Measurements from ENCODE around the gene SNX10. TPM values are rescaled to one million over a fixed set of nuclear protein-coding genes. Genes with fewer than 3 reads are reported as not detected.
A peak's percentile ranks its signal among the peaks of the same experiment; 100 is the strongest.

The SNX10 gene
- total RNA-seq, 2 donors from 2014 or later = 37.4 to 41.8 TPM

GRCh38 chr7:26348234-26348851, 56.7 kb downstream of the SNX10 start:
- Mint-ChIP-seq H3K9me3 (no peaks in the 10 kb centered on the region), H3K27me3 (ENCODE audit: low read depth) (no peaks in the 10 kb centered on the region), H3K27ac (no peak overlapping the region), H3K4me3 (no peak overlapping the region), H3K36me3 (ENCODE audit: insufficient read depth in 2 of 2) (peaks cover 7 to 11% of the 10 kb centered on the region in 2 donors), H3K4me1 (ENCODE audit: low read depth) (peaks cover 10% of the 10 kb centered on the region)
- no peak for DNase-seq
- no peak for ATAC-seq (replicated peaks in 1 of 2)

- ATAC-seq (replicated peaks in 1 of 2) (no peak), DNase-seq (no peak)
- peaks cover 7 to 11% of the 10 kb centered on the region in 2 donors for H3K36me3 Mint-ChIP-seq (ENCODE audit: insufficient read depth in 2 of 2)
- no peaks in the 10 kb centered on the region for H3K27me3 Mint-ChIP-seq (ENCODE audit: low read depth)
- no peak overlapping the region for H3K4me3 Mint-ChIP-seq
- H3K4me1 Mint-ChIP-seq (ENCODE audit: low read depth) = peaks cover 10% of the 10 kb centered on the region
- H3K9me3 Mint-ChIP-seq = no peaks in the 10 kb centered on the region
- H3K27ac Mint-ChIP-seq = no peak overlapping the region
Observed at GRCh38 chr7:26349005-26349915, 57.6 kb downstream of the SNX10 start.

- H3K27ac Mint-ChIP-seq = no peak overlapping the region
- H3K27me3 Mint-ChIP-seq (ENCODE audit: low read depth) = no peaks in the 10 kb centered on the region
- no peak for ATAC-seq (replicated peaks in 1 of 2)
- peaks cover 7 to 11% of the 10 kb centered on the region in 2 donors for H3K36me3 Mint-ChIP-seq (ENCODE audit: insufficient read depth in 2 of 2)
- DNase-seq = no peak
- H3K4me3 Mint-ChIP-seq = no peak overlapping the region
- H3K9me3 Mint-ChIP-seq = no peaks in the 10 kb centered on the region
- H3K4me1 Mint-ChIP-seq (ENCODE audit: low read depth) = peaks cover 10% of the 10 kb centered on the region
Observed at GRCh38 chr7:26351171-26351570, 59.5 kb downstream of the SNX10 start.

- H3K27ac Mint-ChIP-seq = peak overlapping the region; percentile 19
- no peaks in the 10 kb centered on the region for H3K4me1 Mint-ChIP-seq (ENCODE audit: low read depth)
- no peaks in the 10 kb centered on the region for H3K9me3 Mint-ChIP-seq
- no peak overlapping the region for H3K4me3 Mint-ChIP-seq
- no peaks in the 10 kb centered on the region for H3K27me3 Mint-ChIP-seq (ENCODE audit: low read depth)
- H3K36me3 Mint-ChIP-seq (ENCODE audit: insufficient read depth in 2 of 2) = peaks cover 0 to under 1% of the 10 kb centered on the region in 2 donors
- DNase-seq (no peak), ATAC-seq (replicated peaks in 1 of 2) (no peak)
Observed at GRCh38 chr7:26356229-26356628, 64.6 kb downstream of the SNX10 start.

- H3K36me3 Mint-ChIP-seq (ENCODE audit: insufficient read depth in 2 of 2) = no peaks in the 10 kb centered on the region
- ATAC-seq (replicated peaks in 1 of 2) = no peak
- H3K4me3 Mint-ChIP-seq = no peak overlapping the region
- no peaks in the 10 kb centered on the region for H3K9me3 Mint-ChIP-seq
- no peaks in the 10 kb centered on the region for H3K4me1 Mint-ChIP-seq (ENCODE audit: low read depth)
- no peak for DNase-seq
- H3K27me3 Mint-ChIP-seq (ENCODE audit: low read depth) = no peaks in the 10 kb centered on the region
- H3K27ac Mint-ChIP-seq = no peak overlapping the region
Observed at GRCh38 chr7:26356929-26357798, 65.5 kb downstream of the SNX10 start.

GRCh38 chr7:26357799-26358151, 66.1 kb downstream of the SNX10 start:
- Mint-ChIP-seq H3K9me3 (no peaks in the 10 kb centered on the region), H3K4me3 (no peak overlapping the region), H3K4me1 (ENCODE audit: low read depth) (no peaks in the 10 kb centered on the region), H3K27me3 (ENCODE audit: low read depth) (no peaks in the 10 kb centered on the region), H3K27ac (no peak overlapping the region), H3K36me3 (ENCODE audit: insufficient read depth in 2 of 2) (no peaks in the 10 kb centered on the region)
- ATAC-seq (replicated peaks in 1 of 2) = no peak
- no peak for DNase-seq

GRCh38 chr7:26360650-26361049, 69.0 kb downstream of the SNX10 start:
- Mint-ChIP-seq H3K9me3 (no peaks in the 10 kb centered on the region), H3K4me1 (ENCODE audit: low read depth) (peaks cover 5% of the 10 kb centered on the region), H3K27ac (no peak overlapping the region), H3K4me3 (no peak overlapping the region), H3K36me3 (ENCODE audit: insufficient read depth in 2 of 2) (no peaks in the 10 kb centered on the region), H3K27me3 (ENCODE audit: low read depth) (no peaks in the 10 kb centered on the region)
- no peak for ATAC-seq (replicated peaks in 1 of 2)
- DNase-seq = no peak

- no peaks in the 10 kb centered on the region for H3K27me3 Mint-ChIP-seq (ENCODE audit: low read depth)
- no peaks in the 10 kb centered on the region for H3K9me3 Mint-ChIP-seq
- DNase-seq = no peak
- no peak overlapping the region for H3K27ac Mint-ChIP-seq
- H3K36me3 Mint-ChIP-seq (ENCODE audit: insufficient read depth in 2 of 2) = peaks cover 0 to 2% of the 10 kb centered on the region in 2 donors
- ATAC-seq (replicated peaks in 1 of 2) = no peak
- H3K4me1 Mint-ChIP-seq (ENCODE audit: low read depth) = peaks cover 5% of the 10 kb centered on the region
- H3K4me3 Mint-ChIP-seq = no peak overlapping the region
Observed at GRCh38 chr7:26361637-26362036, 70.0 kb downstream of the SNX10 start.

- H3K27me3 Mint-ChIP-seq (ENCODE audit: low read depth) = no peaks in the 10 kb centered on the region
- DNase-seq = no peak
- no peak for ATAC-seq (replicated peaks in 1 of 2)
- peaks cover 5% of the 10 kb centered on the region for H3K4me1 Mint-ChIP-seq (ENCODE audit: low read depth)
- H3K9me3 Mint-ChIP-seq = no peaks in the 10 kb centered on the region
- H3K36me3 Mint-ChIP-seq (ENCODE audit: insufficient read depth in 2 of 2) = peaks cover 0 to 2% of the 10 kb centered on the region in 2 donors
- no peak overlapping the region for H3K4me3 Mint-ChIP-seq
- H3K27ac Mint-ChIP-seq = no peak overlapping the region
Observed at GRCh38 chr7:26363465-26363864, 71.8 kb downstream of the SNX10 start.

GRCh38 chr7:26365077-26365900, 73.6 kb downstream of the SNX10 start:
- H3K27ac Mint-ChIP-seq = no peak overlapping the region
- DNase-seq = peak; percentile 44 to 52
- H3K9me3 Mint-ChIP-seq = no peaks in the 10 kb centered on the region
- no peaks in the 10 kb centered on the region for H3K27me3 Mint-ChIP-seq (ENCODE audit: low read depth)
- peaks cover 14% of the 10 kb centered on the region for H3K4me1 Mint-ChIP-seq (ENCODE audit: low read depth)
- peak; percentile 73 for ATAC-seq (replicated peaks in 1 of 2)
- peaks cover 2% of the 10 kb centered on the region in 2 donors for H3K36me3 Mint-ChIP-seq (ENCODE audit: insufficient read depth in 2 of 2)
- no peak overlapping the region for H3K4me3 Mint-ChIP-seq

- ATAC-seq (replicated peaks in 1 of 2) (no peak), DNase-seq (no peak)
- peaks cover 2% of the 10 kb centered on the region in 2 donors for H3K36me3 Mint-ChIP-seq (ENCODE audit: insufficient read depth in 2 of 2)
- H3K4me1 Mint-ChIP-seq (ENCODE audit: low read depth) = peaks cover 14% of the 10 kb centered on the region
- no peaks in the 10 kb centered on the region for H3K27me3 Mint-ChIP-seq (ENCODE audit: low read depth)
- no peak overlapping the region for H3K27ac Mint-ChIP-seq
- no peaks in the 10 kb centered on the region for H3K9me3 Mint-ChIP-seq
- no peak overlapping the region for H3K4me3 Mint-ChIP-seq
Observed at GRCh38 chr7:26365901-26366275, 74.2 kb downstream of the SNX10 start.

GRCh38 chr7:26367219-26367711, 75.6 kb downstream of the SNX10 start:
- peaks cover 2 to 5% of the 10 kb centered on the region in 2 donors for H3K36me3 Mint-ChIP-seq (ENCODE audit: insufficient read depth in 2 of 2)
- H3K4me3 Mint-ChIP-seq = no peak overlapping the region
- H3K4me1 Mint-ChIP-seq (ENCODE audit: low read depth) = peaks cover 14% of the 10 kb centered on the region
- no peak overlapping the region for H3K27ac Mint-ChIP-seq
- no peaks in the 10 kb centered on the region for H3K27me3 Mint-ChIP-seq (ENCODE audit: low read depth)
- H3K9me3 Mint-ChIP-seq = no peaks in the 10 kb centered on the region
- DNase-seq (no peak), ATAC-seq (replicated peaks in 1 of 2) (no peak)
